ENCODE data around the gene IL2. TPM values are rescaled to one million over a fixed set of nuclear protein-coding genes. Genes with fewer than 3 reads are reported as not detected.

IL2 gene
- polyA plus RNA-seq, 3 donors from 2014 or later, result 0.57 TPM; not detected in 2

- Mint-ChIP-seq H3K27me3 (ENCODE audit: low read depth in 3 of 3) (no peaks in the 10 kb centered on the region), H3K4me1 (peaks cover 18 to 25% of the 10 kb centered on the region in 2 donors), H3K27ac (no peak overlapping the region), H3K9me3 (no peaks in the 10 kb centered on the region), H3K4me3 (no peak overlapping the region), H3K36me3 (no peaks in the 10 kb centered on the region)
- DNase-seq, result no peak
Observed at GRCh38 chr4:122453384-122453995, 3.0 kb downstream of the IL2 start.

GRCh38 chr4:122450847-122451246 is 5.7 kb downstream of the IL2 start:
- Mint-ChIP-seq H3K27me3 (ENCODE audit: low read depth in 3 of 3) (peaks cover 0 to 7% (median 2%) of the 10 kb centered on the region in 3 donors), H3K36me3 (peaks cover 0 to 4% (median 0%) of the 10 kb centered on the region in 3 donors), H3K27ac (no peak overlapping the region), H3K4me1 (no peaks in the 10 kb centered on the region), H3K4me3 (no peak overlapping the region), H3K9me3 (no peaks in the 10 kb centered on the region)
- no peak for DNase-seq

- Mint-ChIP-seq H3K27ac (no peak overlapping the region), H3K4me1 (no peaks in the 10 kb centered on the region), H3K9me3 (peaks cover 0 to 5% (median under 1%) of the 10 kb centered on the region in 6 donors), H3K36me3 (no peaks in the 10 kb centered on the region), H3K27me3 (ENCODE audit: low read depth in 3 of 3) (no peaks in the 10 kb centered on the region), H3K4me3 (no peak overlapping the region)
- DNase-seq, result no peak
Observed at GRCh38 chr4:122434285-122434684, 22.2 kb downstream of the IL2 start.

GRCh38 chr4:122431351-122431750 is 25.2 kb downstream of the IL2 start:
- peaks cover 0 to 3% (median 0%) of the 10 kb centered on the region in 3 donors for H3K27me3 Mint-ChIP-seq (ENCODE audit: low read depth in 3 of 3)
- no peak overlapping the region for H3K4me3 Mint-ChIP-seq
- H3K9me3 Mint-ChIP-seq, result peaks cover 0 to 6% (median 0%) of the 10 kb centered on the region in 6 donors
- no peak overlapping the region for H3K27ac Mint-ChIP-seq
- H3K4me1 Mint-ChIP-seq, result no peaks in the 10 kb centered on the region
- H3K36me3 Mint-ChIP-seq, result no peaks in the 10 kb centered on the region
- DNase-seq, result no peak

GRCh38 chr4:122423246-122423645 is 33.3 kb downstream of the IL2 start:
- Mint-ChIP-seq H3K27ac (no peak overlapping the region), H3K36me3 (no peaks in the 10 kb centered on the region), H3K4me3 (no peak overlapping the region), H3K9me3 (peaks cover 0 to 9% (median 0%) of the 10 kb centered on the region in 6 donors), H3K4me1 (no peaks in the 10 kb centered on the region), H3K27me3 (ENCODE audit: low read depth in 3 of 3) (peaks cover 4 to 7% (median 5%) of the 10 kb centered on the region in 3 donors)
- DNase-seq, result no peak

- Mint-ChIP-seq H3K27ac (no peak overlapping the region), H3K9me3 (no peaks in the 10 kb centered on the region), H3K27me3 (ENCODE audit: low read depth in 3 of 3) (peaks cover 0 to 3% (median 2%) of the 10 kb centered on the region in 3 donors), H3K36me3 (no peaks in the 10 kb centered on the region), H3K4me3 (no peak overlapping the region), H3K4me1 (no peaks in the 10 kb centered on the region)
- no peak for DNase-seq
Observed at GRCh38 chr4:122412547-122412946, 44.0 kb downstream of the IL2 start.

GRCh38 chr4:122403861-122404260 is 52.7 kb downstream of the IL2 start:
- Mint-ChIP-seq H3K36me3 (no peaks in the 10 kb centered on the region), H3K27me3 (ENCODE audit: low read depth in 3 of 3) (peaks cover 0 to 4% (median 2%) of the 10 kb centered on the region in 3 donors), H3K4me1 (no peaks in the 10 kb centered on the region), H3K4me3 (no peak overlapping the region), H3K9me3 (peaks cover 0 to 5% (median 0%) of the 10 kb centered on the region in 6 donors), H3K27ac (no peak overlapping the region)
- no peak for DNase-seq

Other genes with a start within 250 kb of the IL2 start
- gene ADAD1, start 77.7 kb downstream of the IL2 start, polyA plus RNA-seq, result not detected
- not detected for gene IL21, start 164.3 kb upstream of the IL2 start, polyA plus RNA-seq

Data from immature natural killer cell (primary cell).